K562 (cell line): ENCODE data around the gene SIX6. TPM values are rescaled to one million over a fixed set of nuclear protein-coding genes. Genes with fewer than 3 reads are reported as not detected.

Source experiments
- ATAC-seq: fragments of 200-7000 bp; cut with Tn5 transposase; 3 replicates; pipeline ENCODE4 v1.9.1; 2020; ENCODE audit warnings: moderate library complexity
- BruUV-seq: library from RNA; stranded (reverse); fragments of 400-500 nt; replicated peaks from 2 replicates; lab custom pipeline; 2021; lab: Mats Ljungman, UMichigan
- CTCF ChIA-PET: fragments of 300-600 bp; formaldehyde crosslinking; extraction: SDS; loops from one replicate; lab custom pipeline; 2021; ENCODE audit warnings: low intra/inter-chr PET ratio; lab: Yijun Ruan, JAX
- POLR2A ChIA-PET: fragments of 300-600, 350-650 bp; sonication (Branson Sonifier 250); formaldehyde crosslinking; extraction: SDS; loops from one replicate; lab custom pipeline; 2021; ENCODE audit warnings: antibody characterized with exemption, inconsistent platforms; lab: Yijun Ruan, JAX
- DNase-seq, 4 experiments: peaks; one replicate each; pipeline versions ENCODE4 v3.0.0 to v3.0.0-alpha.2; 2011 to 2018; ENCODE audit warnings: low spot score in 3 of 4, mixed read lengths in 3 of 4; ENCODE audit errors: extremely low read depth in 1 of 4
- FAIRE-seq: peaks from 2 replicates; lab custom pipeline; 2011; peaks lifted over from hg19 to GRCh38; lab: Jason Lieb, UNC
- H2AFZ ChIP-seq: 2 replicates; pipeline ENCODE4 v1.6.0; 2011; ENCODE audit warnings: low read depth, low read length, control low read depth, inconsistent platforms
- H3K27ac ChIP-seq: fragments of 200-600 bp; 3 replicates; pipeline ENCODE4 v1.8.0; 2011; ENCODE audit warnings: low read depth, mild to moderate bottlenecking, control low read depth, inconsistent platforms, low read length, moderate library complexity, mixed read lengths; ENCODE audit errors: extremely low read depth
- H3K27me3 ChIP-seq, 2 experiments: fragments of 300-600 bp in 1 of 2; 2 replicates in 1 of 2; 3 replicates in 1 of 2; pipeline versions ENCODE4 v1.6.0 to v1.8.0; 2011; ENCODE audit warnings: inconsistent platforms in 2 of 2, low read length in 2 of 2, mild to moderate bottlenecking in 1 of 2, mixed read lengths in 1 of 2, moderate library complexity in 1 of 2; ENCODE audit not compliant: control insufficient read depth in 2 of 2, insufficient read depth in 2 of 2
- H3K36me3 ChIP-seq: fragments of 300-600 bp; 3 replicates; pipeline ENCODE4 v1.8.0; 2011; ENCODE audit warnings: mild to moderate bottlenecking, low read length, inconsistent platforms; ENCODE audit not compliant: control insufficient read depth, insufficient read depth
- H3K4me1 ChIP-seq, 2 experiments: fragments of 200-600 bp in 1 of 2; replicated peaks in 1 of 2; 2 replicates in 1 of 2; 3 replicates in 1 of 2; pipeline versions ENCODE4 v1.5.1 to v1.8.0; 2011; ENCODE audit warnings: inconsistent platforms in 2 of 2, low read length in 2 of 2, mild to moderate bottlenecking in 1 of 2, mixed read lengths in 1 of 2, moderate library complexity in 1 of 2; ENCODE audit not compliant: control insufficient read depth in 2 of 2, insufficient read depth in 2 of 2
- H3K4me2 ChIP-seq: 2 replicates; pipeline ENCODE4 v1.6.1; 2011; ENCODE audit warnings: low read length, control low read depth, inconsistent platforms, mixed read lengths; ENCODE audit not compliant: insufficient read depth
- H3K4me3 ChIP-seq: fragments of 200-600 bp; sonication (generic), shearing (Covaris generic); 2 replicates; pipeline ENCODE4 v1.5.1; 2016; ENCODE audit warnings: control low read depth, inconsistent platforms
- H3K79me2 ChIP-seq: fragments of 200-600 bp; 3 replicates; pipeline ENCODE4 v1.8.0; 2011; ENCODE audit warnings: low read length, inconsistent platforms; ENCODE audit not compliant: control insufficient read depth, insufficient read depth
- H3K9ac ChIP-seq, 2 experiments: 2 replicates each; pipeline versions ENCODE4 v1.6.0 to v1.6.1; 2011; ENCODE audit warnings: low read depth in 2 of 2, low read length in 2 of 2, control low read depth in 1 of 2, inconsistent platforms in 1 of 2, mild to moderate bottlenecking in 1 of 2, mixed read lengths in 1 of 2; ENCODE audit not compliant: insufficient read depth in 1 of 2
- H3K9me1 ChIP-seq: one replicate; pipeline ENCODE4 v1.6.0; 2011; ENCODE audit warnings: inconsistent platforms, mild to moderate bottlenecking, low read length, moderate library complexity; ENCODE audit not compliant: control insufficient read depth, insufficient read depth
- H3K9me3 ChIP-seq: replicated peaks from 2 replicates; pipeline ENCODE4 v1.5.1; 2011; ENCODE audit warnings: low read depth, low read length, inconsistent platforms; ENCODE audit not compliant: control insufficient read depth, insufficient read depth
- H4K20me1 ChIP-seq: replicated peaks from 2 replicates; pipeline ENCODE4 v1.6.1; 2011; ENCODE audit warnings: low read length, inconsistent platforms, mixed read lengths; ENCODE audit not compliant: control insufficient read depth, insufficient read depth
- CBX5 ChIP-seq: IDR thresholded peaks from 2 replicates; pipeline ENCODE4 v1.6.1; 2014; ENCODE audit warnings: low read depth, borderline replicate concordance
- ESRRA ChIP-seq: fragments of 450-650 bp; IDR thresholded peaks from 2 replicates; pipeline ENCODE4 v1.6.1; 2014; ENCODE audit warnings: low read depth, mild to moderate bottlenecking, moderate library complexity, borderline replicate concordance
- FOXK1 ChIP-seq: sonication (generic); formaldehyde crosslinking; IDR thresholded peaks from 2 replicates; pipeline ENCODE4 v1.8.0; 2022; ENCODE audit warnings: missing genetic modification reagents, mild to moderate bottlenecking, borderline replicate concordance
- GATA2 ChIP-seq: sonication (generic); formaldehyde crosslinking; IDR thresholded peaks from 2 replicates; pipeline ENCODE4 v1.4.0; 2020; ENCODE audit warnings: mild to moderate bottlenecking, missing genetic modification reagents
- HDAC3 ChIP-seq: fragments of 450-650 bp; IDR thresholded peaks from 2 replicates; pipeline ENCODE4 v1.6.1; 2018; ENCODE audit warnings: borderline replicate concordance, mild to moderate bottlenecking, moderate library complexity; ENCODE audit not compliant: partially characterized antibody
- IRF2 ChIP-seq: sonication (generic); formaldehyde crosslinking; IDR thresholded peaks from 2 replicates; pipeline ENCODE4 v1.8.1; 2022; ENCODE audit warnings: mild to moderate bottlenecking, missing genetic modification reagents
- NONO ChIP-seq, 2 experiments: fragments of 200-400 bp in 1 of 2; fragments of 450-650 bp in 1 of 2; formaldehyde crosslinking in 1 of 2; IDR thresholded peaks; 2 replicates each; pipeline ENCODE4 v1.6.1; 2017; ENCODE audit warnings: low read depth in 2 of 2, mild to moderate bottlenecking in 2 of 2, moderate library complexity in 2 of 2, low read length in 1 of 2
- POLR3G ChIP-seq: IDR thresholded peaks from 2 replicates; pipeline ENCODE4 v1.6.1; 2011; ENCODE audit not compliant: insufficient read length, insufficient replicate concordance; ENCODE audit errors: extremely low read depth
- RAD21 ChIP-seq, 2 experiments: fragments of 250-450 bp in 1 of 2; fragments of 450-650 bp in 1 of 2; sonication (Bioruptor Pico) in 1 of 2; formaldehyde crosslinking in 1 of 2; IDR thresholded peaks in 1 of 2; conservative IDR thresholded peaks in 1 of 2; 2 replicates each; pipeline versions ENCODE4 v1.4.0 to v1.8.0; 2020 to 2022; ENCODE audit warnings: mild to moderate bottlenecking in 2 of 2, moderate library complexity in 1 of 2
- RAD51 ChIP-seq: fragments of 450-650 bp; IDR thresholded peaks from 2 replicates; pipeline ENCODE4 v1.7.1; 2016; ENCODE audit warnings: low read depth, mild to moderate bottlenecking, borderline replicate concordance
- TAF9B ChIP-seq: fragments of 450-650 bp; IDR thresholded peaks from 2 replicates; pipeline ENCODE4 v1.6.1; 2018; ENCODE audit warnings: mild to moderate bottlenecking; ENCODE audit not compliant: partially characterized antibody
- TCFL5 ChIP-seq: fragments of 250-450 bp; sonication (Bioruptor Pico); conservative IDR thresholded peaks from 2 replicates; pipeline ENCODE4 v1.6.1; 2021; ENCODE audit warnings: mild to moderate bottlenecking, moderate library complexity, matching md5 sums
- ZBED1 ChIP-seq: IDR thresholded peaks from 2 replicates; pipeline ENCODE4 v1.6.1; 2014
- ZNF253 ChIP-seq: fragments of 250-450 bp; sonication (Bioruptor Pico); conservative IDR thresholded peaks from 2 replicates; pipeline ENCODE4 v1.6.1; 2021; ENCODE audit warnings: mild to moderate bottlenecking
- WGBS: fragments of 100-300 bp; shearing (Covaris generic); methylation state at CpG from one replicate; pipeline ENCODE4 v1.1.6; 2016; ENCODE audit warnings: low coverage, mixed read lengths; ENCODE audit not compliant: insufficient coverage; ENCODE audit errors: missing lambda C conversion rate; 5-methylcytosine and 5-hydroxymethylcytosine counted together
- in situ Hi-C: fragments of 300-500 bp; cut with MboI; formaldehyde crosslinking; loops from 4 replicates; pipeline ENCODE4 v1.15.0; 2018; ENCODE audit warnings: inconsistent platforms, mixed read lengths
- intact Hi-C: fragments of 100-400 bp; cut with micrococcal nuclease; formaldehyde crosslinking; loops from 2 replicates; pipeline ENCODE4 v1.14.2; 2022
- polyA plus RNA-seq, 8 experiments: library from polyadenylated mRNA; depleted of rRNA in 4 of 8; stranded (reverse) in 5 of 8; unstranded in 3 of 8; fragments of >200 nt; fragmentation: Nextera tagmentation in 2 of 8; fragmentation: Illumina TruSeq in 1 of 8; extraction: Ambion mirVana in 2 of 8; extraction: Trizol in 1 of 8; gene quantifications; 2 replicates each; pipeline versions ENCODE4 v1.2.1 to v1.2.3, GENCODE V29; 2011 to 2014; ENCODE audit warnings: inconsistent platforms in 1 of 8, missing spikeins in 1 of 8
- total RNA-seq, 7 experiments: library from RNA; depleted of rRNA in 6 of 7; stranded (reverse); fragments of >200 nt in 6 of 7; fragmentation: Illumina TruSeq in 2 of 7; extraction: Trizol in 2 of 7; gene quantifications; 2 replicates each; pipeline versions ENCODE4 v1.2.1 to v1.2.3, GENCODE V29; 2011 to 2021; ENCODE audit warnings: low replicate concordance in 1 of 7
- TF ChIP-seq, protein P1 (sequence below): fragments of 450-650 bp; IDR thresholded peaks from 2 replicates; pipeline ENCODE4 v1.6.1; 2016; ENCODE audit warnings: missing biosample characterization, missing genetic modification characterization
- TF ChIP-seq, protein P2 (sequence below): fragments of 250-450 bp; sonication (Bioruptor Pico); IDR thresholded peaks from 2 replicates; pipeline ENCODE4 v1.8.0; 2022; ENCODE audit warnings: inconsistent platforms, mild to moderate bottlenecking, moderate library complexity, borderline replicate concordance
- TF ChIP-seq, protein P3 (sequence below): fragments of 450-650 bp; formaldehyde crosslinking; IDR thresholded peaks from 2 replicates; pipeline ENCODE4 v1.4.0; 2022; ENCODE audit warnings: mild to moderate bottlenecking, moderate library complexity
- TF ChIP-seq, protein P4 (sequence below): sonication (generic); formaldehyde crosslinking; IDR thresholded peaks from 2 replicates; pipeline ENCODE4 v1.8.0; 2022; ENCODE audit warnings: mild to moderate bottlenecking, missing genetic modification reagents

The SIX6 gene
- total and polyA plus RNA-seq, 9 of the 15 experiments (the other 6 are each of a cell fraction or from before 2014, with no cell fraction given), result not detected

DNA sequence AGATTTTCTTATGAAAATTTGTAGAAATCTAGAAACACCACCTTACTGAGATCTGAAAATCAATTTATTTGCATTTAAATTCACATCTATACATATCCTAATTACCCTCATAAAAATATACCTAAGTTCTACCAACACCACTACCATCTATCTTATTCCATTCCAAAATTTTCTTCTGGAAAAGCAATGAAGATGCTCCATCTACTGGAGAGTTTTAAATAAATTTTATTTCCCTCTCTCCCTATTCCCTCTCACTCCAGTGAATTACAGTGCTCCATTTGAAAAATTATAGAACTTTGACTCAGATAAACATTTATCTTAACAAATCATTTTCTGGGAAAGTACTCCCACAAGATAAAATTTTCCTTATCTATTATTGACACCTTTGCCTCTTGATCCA, 20.8 kb upstream of the SIX6 start (continued):
- TF ChIP-seq IRF2 (CRISPR knock-in tag), result no peak
- no peak for TF ChIP-seq CBX5
- no peak for TF ChIP-seq TCFL5
- TF ChIP-seq, protein P1, sequence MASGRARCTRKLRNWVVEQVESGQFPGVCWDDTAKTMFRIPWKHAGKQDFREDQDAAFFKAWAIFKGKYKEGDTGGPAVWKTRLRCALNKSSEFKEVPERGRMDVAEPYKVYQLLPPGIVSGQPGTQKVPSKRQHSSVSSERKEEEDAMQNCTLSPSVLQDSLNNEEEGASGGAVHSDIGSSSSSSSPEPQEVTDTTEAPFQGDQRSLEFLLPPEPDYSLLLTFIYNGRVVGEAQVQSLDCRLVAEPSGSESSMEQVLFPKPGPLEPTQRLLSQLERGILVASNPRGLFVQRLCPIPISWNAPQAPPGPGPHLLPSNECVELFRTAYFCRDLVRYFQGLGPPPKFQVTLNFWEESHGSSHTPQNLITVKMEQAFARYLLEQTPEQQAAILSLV (tag), result no peak
- TF ChIP-seq RAD21 (CRISPR knock-in tag; conservative IDR thresholded peaks at IDR 0.05 in 1 of 2, IDR thresholded peaks at IDR 0.05 in 1 of 2), result peak; percentile 20 to 51; a peak in 3 of 4 replicates
- TF ChIP-seq RAD51, result no peak

DNA sequence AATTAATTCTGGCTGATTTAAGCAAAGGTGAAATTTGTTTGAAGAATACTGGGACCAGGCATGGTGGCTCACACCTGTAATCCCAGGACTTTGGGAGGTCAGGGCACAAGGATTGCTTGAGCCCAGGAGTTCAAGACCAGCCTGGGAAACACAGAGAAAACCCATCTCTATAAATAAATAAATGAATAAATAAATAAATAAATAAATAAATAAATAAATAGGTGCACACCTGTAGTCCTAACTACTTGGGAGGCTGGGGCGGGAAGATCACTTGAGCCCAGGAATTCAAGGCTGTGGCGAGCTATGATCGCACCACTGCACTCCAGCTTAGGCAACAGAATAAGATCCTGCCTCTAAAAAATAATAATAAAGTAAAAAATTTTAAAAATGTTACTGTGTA, 18.7 kb upstream of the SIX6 start:
- ChIA-PET POLR2A (no interaction called here), CTCF (no interaction called here)
- Histone ChIP-seq H3K4me2 (no peak overlapping the region), H3K9me3 (peaks cover 1% of the 10 kb centered on the region; the same call in 1 of the 2 replicates), H4K20me1 (no peaks in the 10 kb centered on the region), H3K9me1 (no peaks in the 10 kb centered on the region), H3K36me3 (no peaks in the 10 kb centered on the region), H3K27me3 (no peaks in the 10 kb centered on the region; a peak in 1 of 5 replicates), H3K9ac (no peak overlapping the region), H2AFZ (no peak overlapping the region), H3K79me2 (no peaks in the 10 kb centered on the region), H3K4me1 (peaks cover 0 to 7% of the 10 kb centered on the region in 2 experiments; a peak in 2 of 5 replicates), H3K4me3 (no peak overlapping the region), H3K27ac (no peak overlapping the region)
- FAIRE-seq (no peak), DNase-seq (no peak), ATAC-seq (no peak)
- intact Hi-C loops, result no loop called here
- no TSS peak for BruUV-seq
- 0% methylated on average over 3 of the region's 3 CpGs for WGBS
- in situ Hi-C loops, result no loop called here
- TF ChIP-seq, protein P2, sequence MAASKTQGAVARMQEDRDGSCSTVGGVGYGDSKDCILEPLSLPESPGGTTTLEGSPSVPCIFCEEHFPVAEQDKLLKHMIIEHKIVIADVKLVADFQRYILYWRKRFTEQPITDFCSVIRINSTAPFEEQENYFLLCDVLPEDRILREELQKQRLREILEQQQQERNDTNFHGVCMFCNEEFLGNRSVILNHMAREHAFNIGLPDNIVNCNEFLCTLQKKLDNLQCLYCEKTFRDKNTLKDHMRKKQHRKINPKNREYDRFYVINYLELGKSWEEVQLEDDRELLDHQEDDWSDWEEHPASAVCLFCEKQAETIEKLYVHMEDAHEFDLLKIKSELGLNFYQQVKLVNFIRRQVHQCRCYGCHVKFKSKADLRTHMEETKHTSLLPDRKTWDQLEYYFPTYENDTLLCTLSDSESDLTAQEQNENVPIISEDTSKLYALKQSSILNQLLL (CRISPR knock-in tag), result no peak
- TF ChIP-seq HDAC3 (no peak), FOXK1 (CRISPR knock-in tag) (no peak), ZNF253 (CRISPR knock-in tag) (no peak), NONO (IDR thresholded peaks at IDR 0.05; ENCODE audit: low read depth in 2 of 2, low read length in 1 of 2) (no peak), ESRRA (no peak), TAF9B (no peak), ZBED1 (no peak), POLR3G (no peak), GATA2 (CRISPR knock-in tag) (no peak)
- TF ChIP-seq, protein P3, sequence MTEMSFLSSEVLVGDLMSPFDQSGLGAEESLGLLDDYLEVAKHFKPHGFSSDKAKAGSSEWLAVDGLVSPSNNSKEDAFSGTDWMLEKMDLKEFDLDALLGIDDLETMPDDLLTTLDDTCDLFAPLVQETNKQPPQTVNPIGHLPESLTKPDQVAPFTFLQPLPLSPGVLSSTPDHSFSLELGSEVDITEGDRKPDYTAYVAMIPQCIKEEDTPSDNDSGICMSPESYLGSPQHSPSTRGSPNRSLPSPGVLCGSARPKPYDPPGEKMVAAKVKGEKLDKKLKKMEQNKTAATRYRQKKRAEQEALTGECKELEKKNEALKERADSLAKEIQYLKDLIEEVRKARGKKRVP (CRISPR knock-in tag), result no peak
- TF ChIP-seq, protein P4, sequence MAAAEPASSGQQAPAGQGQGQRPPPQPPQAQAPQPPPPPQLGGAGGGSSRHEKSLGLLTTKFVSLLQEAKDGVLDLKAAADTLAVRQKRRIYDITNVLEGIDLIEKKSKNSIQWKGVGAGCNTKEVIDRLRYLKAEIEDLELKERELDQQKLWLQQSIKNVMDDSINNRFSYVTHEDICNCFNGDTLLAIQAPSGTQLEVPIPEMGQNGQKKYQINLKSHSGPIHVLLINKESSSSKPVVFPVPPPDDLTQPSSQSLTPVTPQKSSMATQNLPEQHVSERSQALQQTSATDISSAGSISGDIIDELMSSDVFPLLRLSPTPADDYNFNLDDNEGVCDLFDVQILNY, result no peak
